ENCODE results near the gene FARS2. TPM values are rescaled to one million over a fixed set of nuclear protein-coding genes. Genes with fewer than 3 reads are reported as not detected.

Gene FARS2
- polyA plus RNA-seq, 3 donors: 12.2 to 21.6 (median 17.7) TPM

GRCh38 chr6:5598123-5598522 lies 336.8 kb downstream of the FARS2 start:
- 97% methylated on average over 3 of the region's 3 CpGs for WGBS (ENCODE audit: insufficient coverage)
- no peak overlapping the region for H3K27ac Mint-ChIP-seq
- H3K36me3 ChIP-seq (replicated peaks in 1 of 2; ENCODE audit: control insufficient read depth in 1 of 2, insufficient read depth in 2 of 2, low read length in 2 of 2): no peaks in the 10 kb centered on the region
- DNase-seq: no peak
- H3K9me3 Mint-ChIP-seq: peaks cover 0 to under 1% (median 0%) of the 10 kb centered on the region in 7 donors
- intact Hi-C loops (cut with micrococcal nuclease): no loop called here
- peaks cover 0 to 6% of the 10 kb centered on the region in 2 donors for H3K36me3 Mint-ChIP-seq
- H3K9me3 ChIP-seq (replicated peaks in 1 of 2; ENCODE audit: control insufficient read depth in 1 of 2, insufficient read depth in 1 of 2, low read length in 2 of 2): no peaks in the 10 kb centered on the region
- no peak overlapping the region for H3K4me3 ChIP-seq (replicated peaks in 1 of 3; ENCODE audit: low read depth in 2 of 3, low read length in 3 of 3)
- no peaks in the 10 kb centered on the region for H3K79me2 ChIP-seq (ENCODE audit: insufficient read depth, low read length)
- TF ChIP-seq CTCF (IDR thresholded peaks at IDR 0.05): no peak
- H3K27ac ChIP-seq (ENCODE audit: low read depth in 1 of 2, low read length in 2 of 2): no peak overlapping the region
- no peaks in the 10 kb centered on the region for H3K27me3 ChIP-seq (ENCODE audit: control insufficient read depth in 2 of 2, insufficient read depth in 2 of 2, low read length in 2 of 2)
- H2AFZ ChIP-seq (ENCODE audit: insufficient read depth, low read depth, low read length, poor library complexity, severe bottlenecking): no peak overlapping the region
- peaks cover 0 to 2% (median 0%) of the 10 kb centered on the region in 3 donors for H3K27me3 Mint-ChIP-seq (ENCODE audit: low read depth in 3 of 3)
- H3K4me1 Mint-ChIP-seq: no peaks in the 10 kb centered on the region
- H3K9ac ChIP-seq (ENCODE audit: insufficient read depth, low read length, poor library complexity, severe bottlenecking): no peak overlapping the region
- H3K4me1 ChIP-seq (ENCODE audit: control insufficient read depth in 1 of 2, insufficient read depth in 2 of 2, low read length in 2 of 2): no peaks in the 10 kb centered on the region
- no peak overlapping the region for H3K4me2 ChIP-seq (replicated peaks; ENCODE audit: extremely low read depth, low read length, poor library complexity, severe bottlenecking)
- no peaks in the 10 kb centered on the region for H4K20me1 ChIP-seq (ENCODE audit: insufficient read depth, low read length)
- H3K4me3 Mint-ChIP-seq: no peak overlapping the region

GRCh38 chr6:5599127-5599526 lies 337.8 kb downstream of the FARS2 start:
- Mint-ChIP-seq H3K27me3 (ENCODE audit: low read depth in 3 of 3) (peaks cover 0 to 2% (median 0%) of the 10 kb centered on the region in 3 donors), H3K36me3 (no peaks in the 10 kb centered on the region), H3K9me3 (peaks cover 0 to 1% (median 0%) of the 10 kb centered on the region in 7 donors), H3K27ac (no peak overlapping the region), H3K4me1 (no peaks in the 10 kb centered on the region), H3K4me3 (no peak overlapping the region)
- H3K27me3 ChIP-seq (ENCODE audit: control insufficient read depth in 2 of 2, insufficient read depth in 2 of 2, low read length in 2 of 2): no peaks in the 10 kb centered on the region
- no peaks in the 10 kb centered on the region for H3K9me3 ChIP-seq (replicated peaks in 1 of 2; ENCODE audit: control insufficient read depth in 1 of 2, insufficient read depth in 1 of 2, low read length in 2 of 2)
- H3K4me3 ChIP-seq (replicated peaks in 1 of 3; ENCODE audit: low read depth in 2 of 3, low read length in 3 of 3): no peak overlapping the region
- no peak overlapping the region for H3K27ac ChIP-seq (ENCODE audit: low read depth in 1 of 2, low read length in 2 of 2)
- no peaks in the 10 kb centered on the region for H3K79me2 ChIP-seq (ENCODE audit: insufficient read depth, low read length)
- 100% methylated on average over 1 of the region's 8 CpGs for WGBS (ENCODE audit: insufficient coverage)
- DNase-seq: no peak
- H3K36me3 ChIP-seq (replicated peaks in 1 of 2; ENCODE audit: control insufficient read depth in 1 of 2, insufficient read depth in 2 of 2, low read length in 2 of 2): no peaks in the 10 kb centered on the region
- H3K4me1 ChIP-seq (ENCODE audit: control insufficient read depth in 1 of 2, insufficient read depth in 2 of 2, low read length in 2 of 2): no peaks in the 10 kb centered on the region
- no peak overlapping the region for H3K9ac ChIP-seq (ENCODE audit: insufficient read depth, low read length, poor library complexity, severe bottlenecking)
- no peak overlapping the region for H2AFZ ChIP-seq (ENCODE audit: insufficient read depth, low read depth, low read length, poor library complexity, severe bottlenecking)
- H4K20me1 ChIP-seq (ENCODE audit: insufficient read depth, low read length): no peaks in the 10 kb centered on the region
- no peak overlapping the region for H3K4me2 ChIP-seq (replicated peaks; ENCODE audit: extremely low read depth, low read length, poor library complexity, severe bottlenecking)
- TF ChIP-seq CTCF (IDR thresholded peaks at IDR 0.05): no peak
- intact Hi-C loops (cut with micrococcal nuclease): no loop called here

All from CD14-positive monocyte (primary cell).